B cell (primary cell): Measurements from ENCODE around the gene HDAC9. TPM values are rescaled to one million over a fixed set of nuclear protein-coding genes. Genes with fewer than 3 reads are reported as not detected.

ENCODE experiments used
- ATAC-seq: fragments of 200-7000 bp; cut with Tn5 transposase; one replicate; pipeline ENCODE4 v1.10.0; 2021; ENCODE audit warnings: low read depth, mild to moderate bottlenecking, moderate number of reproducible peaks, moderate library complexity
- CTCF ChIA-PET: fragments of 350-600 bp; sonication (Branson Sonifier 250); formaldehyde crosslinking; loops from one replicate; lab custom pipeline; 2021; ENCODE audit warnings: antibody characterized with exemption, inconsistent platforms; lab: Charles Lee
- POLR2A ChIA-PET: fragments of 350-600 bp; sonication (Branson Sonifier 250); formaldehyde crosslinking; loops from one replicate; lab custom pipeline; 2021; ENCODE audit warnings: antibody characterized with exemption; lab: Charles Lee
- DNase-seq: peaks from one replicate; pipeline ENCODE4 v3.0.0; 2013
- H2AFZ ChIP-seq: 2 replicates; pipeline ENCODE4 v1.6.1; 2012; ENCODE audit warnings: mild to moderate bottlenecking, low read depth, low read length; ENCODE audit not compliant: insufficient read depth, poor library complexity, severe bottlenecking
- H3K27ac ChIP-seq, 2 donors: 1 replicate in 1 of 2; 2 replicates in 1 of 2; pipeline ENCODE4 v1.5.1; 2012 to 2013; ENCODE audit warnings: low read length in 2 of 2, mild to moderate bottlenecking in 2 of 2, moderate library complexity in 1 of 2
- H3K27me3 ChIP-seq, 4 experiments: fragments of 200-600 bp in 1 of 4; sonication (generic) in 1 of 4; replicated peaks in 1 of 4; 1 replicate in 2 of 4; 2 replicates in 2 of 4; pipeline versions ENCODE4 v1.6.1 to v1.7.0; 2013 to 2016; ENCODE audit warnings: low read length in 3 of 4, mild to moderate bottlenecking in 2 of 4, mixed read lengths in 1 of 4, moderate library complexity in 1 of 4; ENCODE audit not compliant: insufficient read depth in 4 of 4, control insufficient read depth in 3 of 4; ENCODE audit errors: control extremely low read depth in 1 of 4
- H3K36me3 ChIP-seq, 2 experiments: replicated peaks in 1 of 2; 1 replicate in 1 of 2; 2 replicates in 1 of 2; pipeline versions ENCODE4 v1.6.1 to v1.7.1; 2013; ENCODE audit warnings: low read length in 1 of 2; ENCODE audit not compliant: insufficient read depth in 2 of 2, control insufficient read depth in 1 of 2; ENCODE audit errors: control extremely low read depth in 1 of 2, extremely low read depth in 1 of 2
- H3K4me1 ChIP-seq, 2 donors: fragments of 200-600 bp in 1 of 2; sonication (generic) in 1 of 2; 1 replicate in 1 of 2; 2 replicates in 1 of 2; pipeline versions ENCODE4 v1.5.1 to v1.6.1; 2013 to 2017; ENCODE audit warnings: low read length in 2 of 2; ENCODE audit not compliant: control insufficient read depth in 2 of 2, insufficient read depth in 2 of 2
- H3K4me2 ChIP-seq: replicated peaks from 2 replicates; pipeline ENCODE3; 2012; ENCODE audit warnings: mild to moderate bottlenecking, low read depth, low read length; ENCODE audit not compliant: poor library complexity, severe bottlenecking
- H3K4me3 ChIP-seq, 5 experiments: fragments of 200-600 bp in 1 of 5; sonication (generic) in 1 of 5; 1 replicate in 3 of 5; 2 replicates in 2 of 5; pipeline versions ENCODE4 v1.5.1 to v1.7.0; 2011 to 2016; ENCODE audit warnings: low read length in 4 of 5, mild to moderate bottlenecking in 4 of 5, low read depth in 2 of 5, control low read depth in 1 of 5, moderate library complexity in 1 of 5; ENCODE audit not compliant: insufficient read depth in 1 of 5; ENCODE audit errors: control extremely low read depth in 1 of 5, extremely low read depth in 1 of 5
- H3K79me2 ChIP-seq: fragments of 200-600 bp; sonication (generic); one replicate; pipeline ENCODE4 v1.6.0; 2016; ENCODE audit warnings: low read length; ENCODE audit not compliant: control insufficient read depth, insufficient read depth
- H3K9ac ChIP-seq: fragments of 200-600 bp; sonication (generic); 2 replicates; pipeline ENCODE4 v1.6.1; 2017; ENCODE audit warnings: mild to moderate bottlenecking, low read length, moderate library complexity
- H3K9me3 ChIP-seq, 3 donors: one replicate each; pipeline versions ENCODE4 v1.6.1 to v1.7.1; 2013; ENCODE audit warnings: low read length in 2 of 3; ENCODE audit not compliant: control insufficient read depth in 2 of 3, insufficient read depth in 1 of 3; ENCODE audit errors: control extremely low read depth in 1 of 3
- H4K20me1 ChIP-seq: 2 replicates; pipeline ENCODE4 v1.6.0; 2012; ENCODE audit warnings: mild to moderate bottlenecking, low read length; ENCODE audit not compliant: insufficient read depth, control insufficient read depth, poor library complexity, severe bottlenecking
- H3K27ac Mint-ChIP-seq: one replicate; pipeline ENCODE4 v1.8.0; 2021; ENCODE audit warnings: mixed read lengths
- H3K27me3 Mint-ChIP-seq: one replicate; pipeline ENCODE4 v1.8.0; 2021; ENCODE audit warnings: mixed read lengths
- H3K4me1 Mint-ChIP-seq: one replicate; pipeline ENCODE4 v1.8.0; 2021; ENCODE audit warnings: mixed read lengths
- H3K4me3 Mint-ChIP-seq: one replicate; pipeline ENCODE4 v1.8.0; 2021; ENCODE audit warnings: mixed read lengths
- H3K9me3 Mint-ChIP-seq: one replicate; pipeline ENCODE4 v1.8.0; 2022; ENCODE audit warnings: mixed read lengths; ENCODE audit not compliant: insufficient read depth
- CTCF ChIP-seq: fragments of 200-600 bp; IDR thresholded peaks from one replicate; pipeline ENCODE4 v1.8.0; 2022; ENCODE audit warnings: antibody characterized with exemption, mild to moderate bottlenecking
- EZH2 ChIP-seq: IDR thresholded peaks from 2 replicates; pipeline ENCODE4 v1.6.1; 2012; ENCODE audit warnings: borderline replicate concordance, low read depth, mild to moderate bottlenecking, moderate library complexity, low read length; ENCODE audit not compliant: insufficient read depth, poor library complexity, severe bottlenecking
- WGBS: methylation state at CpG from one replicate; pipeline ENCODE4 v1.1.5; 2013; ENCODE audit warnings: missing lambda C conversion rate; ENCODE audit not compliant: insufficient coverage; 5-methylcytosine and 5-hydroxymethylcytosine counted together
- intact Hi-C: fragments of 100-400 bp; cut with micrococcal nuclease; formaldehyde crosslinking; loops from one replicate; pipeline ENCODE4 v1.10.0; 2022
- polyA plus RNA-seq: library from polyadenylated mRNA; depleted of rRNA; stranded (reverse); fragments of >200 nt; gene quantifications from 2 replicates; pipeline ENCODE4 v1.2.3, GENCODE V29; 2012
- total RNA-seq, 2 donors: library from RNA; stranded (reverse); fragments of 120-200 nt in 1 of 2; gene quantifications; 1 replicate in 1 of 2; 2 replicates in 1 of 2; pipeline versions ENCODE4 v1.2.3 to v1.2.4, GENCODE V29; 2013 to 2022

The HDAC9 gene
- total and polyA plus RNA-seq, 2 donors (not counting 1 experiment from before 2014, with no cell fraction given) = 49.1 to 64.8 TPM

- no peak overlapping the region for H3K27ac Mint-ChIP-seq
- WGBS = 100% methylated on average over 2 of the region's 2 CpGs
- CTCF ChIA-PET = interaction anchor here (0.6 to 1.8 kb wide), 3 partner anchors 10 to 318 kb away, joined by 3 to 11 read pairs (median 3); no protein-coding TSS in a partner anchor
- no peaks in the 10 kb centered on the region for H3K9me3 ChIP-seq
- H3K27me3 ChIP-seq = no peaks in the 10 kb centered on the region
- no peaks in the 10 kb centered on the region for H3K79me2 ChIP-seq
- ATAC-seq = no peak
- H3K4me2 ChIP-seq = no peak overlapping the region
- POLR2A ChIA-PET = no interaction called here
- intact Hi-C loops = no loop called here
- H3K27ac ChIP-seq = no peak overlapping the region
- no peak overlapping the region for H3K4me3 Mint-ChIP-seq
- H3K36me3 ChIP-seq = peaks cover 0 to 11% of the 10 kb centered on the region in 2 experiments
- H3K4me3 ChIP-seq = no peak overlapping the region
- H2AFZ ChIP-seq = no peak overlapping the region
- H3K9ac ChIP-seq = no peak overlapping the region
- TF ChIP-seq EZH2 (no peak), CTCF (no peak)
- DNase-seq = no peak
- no peaks in the 10 kb centered on the region for H4K20me1 ChIP-seq
- peaks cover 7% of the 10 kb centered on the region for H3K4me1 Mint-ChIP-seq
- no peaks in the 10 kb centered on the region for H3K9me3 Mint-ChIP-seq
- no peaks in the 10 kb centered on the region for H3K27me3 Mint-ChIP-seq
- H3K4me1 ChIP-seq = peaks cover 0 to 5% of the 10 kb centered on the region in 2 donors
These were observed 180.0 kb downstream of the HDAC9 start for GRCh38 chr7:18675579-18675978.

GRCh38 chr7:18679261-18679660 is 183.7 kb downstream of the HDAC9 start:
- no CpG with 5 or more reads among the region's 1 CpG for WGBS
- Mint-ChIP-seq H3K27me3 (no peaks in the 10 kb centered on the region), H3K27ac (no peak overlapping the region), H3K4me3 (no peak overlapping the region), H3K9me3 (no peaks in the 10 kb centered on the region), H3K4me1 (peaks cover 6% of the 10 kb centered on the region)
- POLR2A ChIA-PET = no interaction called here
- Histone ChIP-seq H3K9ac (no peak overlapping the region), H3K27ac (no peak overlapping the region), H3K36me3 (peaks cover 1 to 10% of the 10 kb centered on the region in 2 experiments), H2AFZ (no peak overlapping the region), H3K4me3 (no peak overlapping the region), H3K4me2 (no peak overlapping the region), H3K9me3 (no peaks in the 10 kb centered on the region), H4K20me1 (no peaks in the 10 kb centered on the region), H3K27me3 (no peaks in the 10 kb centered on the region), H3K4me1 (no peaks in the 10 kb centered on the region), H3K79me2 (no peaks in the 10 kb centered on the region)
- ATAC-seq (no peak), DNase-seq (no peak)
- CTCF ChIA-PET = no interaction called here
- peak; percentile 16 for TF ChIP-seq CTCF
- no peak for TF ChIP-seq EZH2
- intact Hi-C loops = no loop called here
